Measurements from ENCODE around the gene STMN1.
"Not testable (repeated sequence)": the region's sequence is repeated elsewhere in the genome, so short reads cannot be mapped to it uniquely, and the experiment has no call there.

The STMN1 gene
- 26.1 to 138 (median 52.8) reads per million in 18 experiments for total RNA-seq

- DNase-seq, result peak; percentile 60 to 72
These were observed at the start of gene STMN1 for GRCh38 chr1:25905680-25906643. STMN1 (minus strand) TSS chr1:25906419; CDS start chr1:25904676, 1,743 bp downstream.

- DNase-seq, result no peak
These were observed 49.3 kb upstream of the STMN1 start for GRCh38 chr1:25955553-25955952.

- DNase-seq, result no peak
These were observed 48.2 kb upstream of the STMN1 start for GRCh38 chr1:25954282-25954938.

GRCh38 chr1:25952841-25953401 is 46.7 kb upstream of the STMN1 start:
- no peak for DNase-seq

DNA sequence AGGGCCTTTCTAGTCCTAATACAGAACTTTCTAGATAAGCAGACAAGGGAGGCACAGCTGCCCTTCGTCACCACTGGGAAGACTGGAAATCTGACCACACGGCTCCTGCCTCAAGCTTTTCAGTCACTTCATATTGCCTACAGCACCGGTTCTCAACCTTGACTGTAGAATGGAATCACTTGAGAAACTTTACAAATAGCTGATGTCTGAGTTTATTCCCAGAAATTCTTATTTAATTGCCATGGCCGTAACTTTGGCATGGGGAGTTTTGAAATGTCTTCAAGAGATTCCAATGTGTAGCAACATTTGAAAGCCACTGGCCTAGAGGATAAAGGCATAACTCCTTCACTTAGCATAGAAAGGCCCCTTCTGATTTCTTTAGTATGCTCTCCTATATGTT is 42.4 kb upstream of the STMN1 start:
- no peak for DNase-seq

GRCh38 chr1:25947027-25947426 is 40.8 kb upstream of the STMN1 start:
- DNase-seq, result no peak

DNA sequence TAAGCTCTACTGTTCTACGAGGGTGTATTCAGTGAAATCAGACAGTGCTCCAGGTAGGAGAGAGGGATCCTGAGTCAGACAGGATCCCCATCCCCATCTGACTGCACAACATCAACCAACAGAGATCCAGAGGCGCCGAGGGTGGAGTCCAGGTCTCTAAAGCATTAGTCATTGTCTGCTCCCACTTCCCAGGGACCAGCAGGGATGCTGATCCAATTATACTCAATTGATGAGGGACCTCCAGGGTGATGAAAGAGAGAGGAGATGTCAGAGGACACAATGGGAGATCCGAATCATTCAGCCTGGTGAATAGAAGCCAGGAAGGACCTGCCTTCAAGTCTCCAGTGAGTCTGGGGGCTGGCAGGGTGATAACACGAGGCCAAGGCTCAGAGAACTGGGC is 39.5 kb upstream of the STMN1 start:
- DNase-seq, result no peak

DNA sequence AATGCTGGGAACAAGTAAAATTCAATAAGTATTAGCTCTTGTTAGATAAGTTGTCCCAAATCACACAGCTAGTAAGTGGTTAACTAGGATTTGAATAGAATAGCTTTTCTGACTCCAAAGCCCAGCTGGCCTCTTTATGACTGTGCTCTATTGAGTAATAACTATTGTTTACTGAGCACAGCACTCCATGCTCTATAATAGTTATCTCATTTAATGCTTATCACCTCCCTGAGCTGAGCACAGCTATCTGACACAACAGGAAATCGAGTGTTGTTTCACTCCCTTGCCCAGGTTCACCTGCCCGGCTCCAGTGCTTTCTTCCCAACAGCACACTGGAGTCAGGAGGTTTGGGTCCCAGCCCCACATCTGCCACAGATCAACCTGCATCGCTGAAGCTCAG is 38.8 kb upstream of the STMN1 start:
- no peak for DNase-seq

DNA sequence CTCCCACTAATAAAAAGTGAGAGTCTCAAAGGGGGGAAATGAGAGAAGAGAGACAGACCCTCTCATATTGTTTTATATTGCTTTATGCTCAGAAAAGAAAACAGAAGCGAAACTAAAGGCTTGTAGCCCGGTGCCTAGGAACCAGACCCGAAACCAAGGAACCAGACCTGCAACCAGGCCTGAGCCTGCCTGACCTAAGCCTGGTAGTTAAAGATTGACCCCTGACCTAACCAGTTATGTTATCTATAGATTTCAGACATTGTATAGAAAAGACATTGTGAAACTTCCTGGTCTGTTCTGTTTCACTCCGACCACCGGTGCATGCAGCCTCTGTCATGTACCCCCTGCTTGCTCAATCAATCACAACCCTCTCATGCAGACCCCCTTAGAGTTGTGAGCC is 37.3 kb upstream of the STMN1 start:
- DNase-seq, result not testable (repeated sequence)

DNA sequence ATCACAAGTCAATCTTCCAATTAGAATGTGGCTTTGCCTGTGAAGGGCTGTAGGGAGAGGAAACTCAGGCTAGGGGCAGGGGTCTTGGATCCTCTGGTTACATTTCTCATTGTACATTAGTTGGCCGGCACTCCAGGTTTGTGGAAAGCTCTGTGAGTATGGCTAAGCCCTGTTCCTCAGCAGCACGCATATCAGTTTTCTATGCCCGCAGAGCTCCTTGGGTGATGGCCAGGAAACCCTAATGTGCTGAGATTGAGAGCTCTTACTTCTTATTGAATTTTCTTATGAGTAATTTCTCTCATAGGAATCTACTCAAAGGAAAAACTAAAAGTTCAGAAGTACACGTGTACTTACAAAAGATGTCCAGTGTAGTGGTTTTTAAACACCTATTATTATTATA is 30.7 kb upstream of the STMN1 start:
- no peak for DNase-seq

DNA sequence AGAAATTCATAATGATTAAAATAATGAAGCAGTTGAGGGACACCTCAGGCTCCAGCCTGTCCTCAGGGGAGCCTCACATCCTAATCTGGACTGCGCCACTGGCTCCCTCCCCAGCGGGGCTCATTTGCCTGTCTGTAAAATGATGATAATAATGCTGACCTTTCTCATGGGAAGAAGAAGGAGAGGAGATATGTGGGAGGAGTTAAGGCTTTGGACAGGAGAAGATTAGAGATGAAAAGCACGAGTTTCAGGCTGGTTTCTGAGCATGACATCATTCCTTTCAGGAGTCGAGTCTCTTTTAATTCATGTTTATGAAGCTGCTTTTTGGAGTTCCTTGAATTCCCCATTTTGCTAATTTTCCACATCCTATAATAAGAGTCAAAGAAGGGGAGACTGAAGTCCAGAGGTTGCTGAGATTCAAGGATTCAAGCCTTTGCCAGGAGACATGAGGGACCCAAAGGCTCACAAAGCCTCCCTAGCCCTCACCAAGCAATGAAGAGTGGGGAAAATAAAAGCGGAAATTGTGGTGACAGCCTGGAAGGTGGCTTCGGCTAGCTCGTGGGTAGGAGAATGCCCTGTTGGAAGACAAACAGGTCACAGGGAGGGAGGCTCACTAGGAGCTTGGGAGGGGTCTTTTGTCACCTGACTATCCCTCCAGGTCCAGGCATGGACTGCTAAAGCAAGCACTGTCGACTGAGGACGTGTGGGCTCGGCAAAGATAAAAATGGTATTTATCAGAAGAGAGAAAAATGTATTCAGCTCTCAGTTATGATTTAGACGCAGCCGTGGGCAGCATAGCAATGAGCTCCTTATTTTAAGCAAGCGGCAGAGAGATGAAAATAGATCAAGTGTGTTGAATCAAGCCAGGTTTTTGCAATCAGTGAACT is 27.5 kb upstream of the STMN1 start:
- DNase-seq, result no peak

GRCh38 chr1:25932811-25933400 is 26.7 kb upstream of the STMN1 start:
- DNase-seq, result not testable (repeated sequence)

DNA sequence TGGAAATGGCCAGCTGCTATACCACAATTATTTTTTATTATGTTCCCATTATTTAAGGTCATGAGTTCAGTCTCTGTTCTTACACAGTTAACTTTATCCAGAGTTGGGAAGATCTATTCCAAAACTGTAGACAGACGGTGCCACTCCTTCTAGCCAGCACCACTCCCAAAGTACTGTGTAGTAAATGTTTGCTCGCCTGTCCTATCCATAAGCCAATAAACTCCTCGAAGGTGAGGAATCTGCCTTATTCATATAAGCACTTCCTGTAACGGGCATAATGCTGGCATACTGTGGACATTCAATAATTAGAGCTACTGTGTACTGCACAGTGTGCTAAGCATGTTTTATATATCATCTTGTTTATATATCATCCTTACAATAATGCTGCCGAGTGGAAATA is 26.1 kb upstream of the STMN1 start:
- no peak for DNase-seq

DNA sequence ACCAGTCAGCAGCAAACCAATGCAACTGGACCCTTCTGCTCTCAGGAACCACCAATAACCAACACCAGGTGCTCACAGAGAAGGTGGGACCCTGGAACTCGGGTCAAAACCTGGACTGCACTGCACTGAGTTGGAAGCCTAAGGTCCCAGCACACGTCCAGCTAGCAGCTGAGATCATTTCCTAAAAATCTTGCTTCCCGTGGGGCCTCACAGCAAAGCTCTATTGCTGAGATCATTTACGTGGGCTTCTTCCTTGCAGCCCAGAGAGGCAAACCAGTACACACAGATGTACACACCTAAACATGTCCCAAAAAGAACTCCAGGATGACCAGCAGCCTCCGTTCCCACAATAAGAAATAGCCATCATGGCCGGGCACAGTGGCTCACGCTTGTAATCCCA is 22.8 kb upstream of the STMN1 start:
- DNase-seq, result peak in 1 of 2 donors; percentile 55

GRCh38 chr1:25927521-25928265 is 21.5 kb upstream of the STMN1 start:
- no peak for DNase-seq

GRCh38 chr1:25926731-25927496 is 20.7 kb upstream of the STMN1 start:
- no peak for DNase-seq

- DNase-seq, result peak in 1 of 2 donors; percentile 68
These were observed 18.2 kb upstream of the STMN1 start for GRCh38 chr1:25924454-25924853.

DNA sequence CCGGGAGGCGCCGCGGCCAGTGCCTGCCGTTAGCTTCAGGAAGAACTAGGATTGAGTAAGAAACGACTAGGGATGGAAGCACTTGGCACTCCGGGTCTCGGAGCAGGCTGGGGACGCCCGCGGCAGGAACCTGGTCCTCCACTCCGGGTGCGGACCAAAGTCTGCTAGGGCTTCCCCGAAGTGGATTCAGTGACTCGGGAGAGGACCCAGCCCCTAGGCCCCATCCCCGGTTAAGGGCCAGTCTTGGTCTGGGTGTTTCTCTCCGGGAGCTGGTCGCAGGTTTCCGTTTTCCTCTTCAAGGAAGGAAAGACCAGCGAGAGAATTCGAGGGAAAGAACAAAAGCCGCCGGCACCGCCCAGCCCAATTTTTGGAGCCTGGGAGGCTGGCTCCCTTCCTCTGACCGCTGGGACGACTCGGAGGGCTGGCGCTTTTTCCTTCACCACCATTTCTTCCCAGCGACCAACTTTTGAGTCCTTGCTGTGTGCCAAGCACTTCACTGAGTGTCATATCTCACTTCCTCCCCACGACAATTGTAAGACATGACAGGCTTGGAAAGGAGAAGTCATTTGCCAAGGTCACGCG is 16.8 kb upstream of the STMN1 start:
- peak; percentile 67 to 68 for DNase-seq

DNA sequence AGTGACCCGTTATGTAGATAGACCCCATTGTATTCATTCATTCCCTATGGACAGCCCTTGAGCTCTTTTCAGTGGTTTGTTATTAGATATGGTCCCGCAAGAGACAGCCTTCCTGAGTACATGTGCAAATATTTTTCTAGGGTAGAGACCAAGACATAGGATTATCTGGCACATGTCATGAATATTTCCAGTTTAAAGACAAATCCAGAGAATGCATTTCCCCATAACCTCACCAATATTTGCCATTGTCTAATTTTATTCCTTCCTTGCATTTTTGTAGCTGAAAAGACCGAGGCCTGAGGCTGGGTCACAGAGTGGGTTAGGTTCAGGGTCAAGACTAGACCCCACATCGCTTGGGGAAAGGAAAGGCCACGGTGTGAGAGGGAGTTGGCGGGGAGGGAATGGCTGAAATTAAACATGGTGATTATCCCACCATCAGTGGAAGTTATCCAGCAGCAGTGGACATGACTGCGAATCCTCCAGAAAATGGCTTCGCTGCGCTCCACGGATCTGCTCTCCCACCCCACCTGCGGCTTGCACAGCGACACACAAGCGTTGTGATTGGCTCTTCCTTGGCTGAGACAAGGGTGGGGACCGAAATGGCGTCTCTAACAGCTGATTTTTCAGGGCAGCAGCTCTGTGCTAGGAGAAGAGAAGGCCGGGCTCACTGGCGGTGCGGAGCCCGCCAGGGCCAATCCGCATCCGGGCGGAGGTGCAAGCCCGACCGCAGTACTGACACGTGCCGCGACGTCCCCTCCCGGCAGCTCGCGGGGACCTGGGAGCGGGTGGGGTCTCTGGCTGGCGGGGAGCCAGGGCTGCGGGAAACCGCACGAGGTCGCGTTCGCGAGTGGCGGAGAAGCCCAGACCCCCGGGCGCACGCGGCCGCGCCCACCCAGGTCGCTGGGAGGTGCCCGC is 16.1 kb upstream of the STMN1 start:
- peak; percentile 41 to 46 for DNase-seq

Data from inflammatory macrophage (primary cell).